Thyroid gland (tissue), 4 donors: ENCODE results near the gene COL5A2.

Experiments used
- POLR2A ChIP-seq, 2 donors: fragments of 450-650 bp; IDR thresholded peaks; one replicate each; pipeline ENCODE4 v1.6.1; 2017; ENCODE audit warnings: antibody characterized with exemption in 2 of 2, mild to moderate bottlenecking in 2 of 2, moderate library complexity in 1 of 2
- TF ChIP-seq, protein P1 (sequence below), 6 experiments: fragments of 200-600 bp in 3 of 6; fragments of 450-650 bp in 3 of 6; sonication (generic) in 3 of 6; IDR thresholded peaks; one replicate each; pipeline ENCODE4 v1.5.1; 2016 to 2019; ENCODE audit warnings: antibody characterized with exemption in 6 of 6, mild to moderate bottlenecking in 2 of 6, inconsistent platforms in 1 of 6, moderate library complexity in 1 of 6

DNA sequence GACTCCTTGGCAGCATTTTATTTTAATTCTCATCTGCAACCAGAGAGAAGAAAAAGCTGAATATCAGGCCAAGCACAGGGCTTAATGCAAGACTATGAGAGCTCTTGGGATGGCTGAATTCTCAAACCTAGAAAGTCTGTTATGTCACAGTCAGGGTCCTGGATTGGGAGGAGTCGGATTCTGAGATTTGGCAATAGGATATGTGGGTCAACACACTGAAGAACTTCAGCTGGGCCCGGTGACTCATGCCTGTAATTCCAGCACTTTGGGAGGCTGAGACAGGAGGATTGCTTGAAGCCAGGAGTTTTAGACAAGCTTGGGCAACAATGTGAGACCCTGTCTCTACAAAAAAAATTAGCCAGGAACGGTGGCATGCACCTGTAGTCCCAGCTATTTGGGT, 103.0 kb downstream of the COL5A2 start:
- TF ChIP-seq, protein P1, sequence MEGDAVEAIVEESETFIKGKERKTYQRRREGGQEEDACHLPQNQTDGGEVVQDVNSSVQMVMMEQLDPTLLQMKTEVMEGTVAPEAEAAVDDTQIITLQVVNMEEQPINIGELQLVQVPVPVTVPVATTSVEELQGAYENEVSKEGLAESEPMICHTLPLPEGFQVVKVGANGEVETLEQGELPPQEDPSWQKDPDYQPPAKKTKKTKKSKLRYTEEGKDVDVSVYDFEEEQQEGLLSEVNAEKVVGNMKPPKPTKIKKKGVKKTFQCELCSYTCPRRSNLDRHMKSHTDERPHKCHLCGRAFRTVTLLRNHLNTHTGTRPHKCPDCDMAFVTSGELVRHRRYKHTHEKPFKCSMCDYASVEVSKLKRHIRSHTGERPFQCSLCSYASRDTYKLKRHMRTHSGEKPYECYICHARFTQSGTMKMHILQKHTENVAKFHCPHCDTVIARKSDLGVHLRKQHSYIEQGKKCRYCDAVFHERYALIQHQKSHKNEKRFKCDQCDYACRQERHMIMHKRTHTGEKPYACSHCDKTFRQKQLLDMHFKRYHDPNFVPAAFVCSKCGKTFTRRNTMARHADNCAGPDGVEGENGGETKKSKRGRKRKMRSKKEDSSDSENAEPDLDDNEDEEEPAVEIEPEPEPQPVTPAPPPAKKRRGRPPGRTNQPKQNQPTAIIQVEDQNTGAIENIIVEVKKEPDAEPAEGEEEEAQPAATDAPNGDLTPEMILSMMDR (IDR thresholded peaks at IDR 0.05): no peak
- no peak for TF ChIP-seq POLR2A (IDR thresholded peaks at IDR 0.05)
